ENCODE data around the gene LPP.

- no peak for TF ChIP-seq CTCF (IDR thresholded peaks at IDR 0.05 in 2 of 3, conservative IDR thresholded peaks at IDR 0.05 in 1 of 3; ENCODE audit: control insufficient read depth in 2 of 3, extremely low read depth in 1 of 3, insufficient read depth in 1 of 3, low read depth in 3 of 3, low read length in 3 of 3)
- TF ChIP-seq POLR2A (IDR thresholded peaks at IDR 0.05; ENCODE audit: low read depth, low read length), result no peak
- TF ChIP-seq POLR2AphosphoS5 (IDR thresholded peaks at IDR 0.05; ENCODE audit: low read length), result no peak
- TF ChIP-seq MYC (IDR thresholded peaks at IDR 0.05; ENCODE audit: insufficient read depth, insufficient read length, insufficient replicate concordance, low read length, severe bottlenecking), result no peak
- no peak for TF ChIP-seq SKIL (IDR thresholded peaks at IDR 0.05; ENCODE audit: low read depth, poor library complexity, severe bottlenecking)
- TF ChIP-seq PKNOX1 (IDR thresholded peaks at IDR 0.05), result no peak
- no peak for TF ChIP-seq ELK1 (IDR thresholded peaks at IDR 0.05; ENCODE audit: low read depth, low read length)
- TF ChIP-seq SPI1 (IDR thresholded peaks at IDR 0.05; ENCODE audit: borderline replicate concordance, insufficient read depth, low read depth, low read length), result no peak
- TF ChIP-seq BRCA1 (IDR thresholded peaks at IDR 0.05; ENCODE audit: low read depth, low read length), result no peak
- no peak for TF ChIP-seq EP300 (IDR thresholded peaks at IDR 0.05; ENCODE audit: borderline replicate concordance in 1 of 2, control insufficient read depth in 1 of 2, low read depth in 2 of 2, low read length in 2 of 2)
- TF ChIP-seq ZNF687 (IDR thresholded peaks at IDR 0.05), result no peak
Observed at GRCh38 chr3:188491276-188491687, 337.3 kb downstream of the LPP start.

Measured in GM12878 (cell line).